ENCODE results near the gene UST. TPM values are rescaled to one million over a fixed set of nuclear protein-coding genes. Genes with fewer than 3 reads are reported as not detected.
"Not testable (repeated sequence)": the region's sequence is repeated elsewhere in the genome, so short reads cannot be mapped to it uniquely, and the experiment has no call there.

Gene UST
- polyA plus RNA-seq, 4 donors: 9.0 to 13.6 (median 11.8) TPM

DNA sequence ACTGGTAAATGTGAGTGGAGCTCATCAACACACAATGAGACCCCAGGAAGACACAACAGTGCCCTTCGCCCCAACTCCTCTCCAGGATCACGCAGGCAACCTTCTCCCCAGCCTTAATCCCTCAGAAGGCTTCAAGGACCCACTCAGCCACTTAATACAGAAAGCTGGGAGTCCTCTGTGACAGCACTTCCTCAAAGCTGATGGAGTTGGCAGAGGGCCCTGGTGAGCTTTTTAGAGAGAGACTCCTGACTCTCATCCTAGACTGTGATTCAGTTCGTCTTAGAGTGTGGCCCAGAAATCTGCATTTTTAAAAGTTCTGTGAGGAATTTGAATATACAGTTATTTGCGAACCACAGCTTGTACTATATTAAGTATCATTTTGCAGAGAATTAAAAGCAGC lies 187.7 kb downstream of the UST start:
- no peak for DNase-seq (ENCODE audit: low read depth in 4 of 4, low spot score in 2 of 4)

DNA sequence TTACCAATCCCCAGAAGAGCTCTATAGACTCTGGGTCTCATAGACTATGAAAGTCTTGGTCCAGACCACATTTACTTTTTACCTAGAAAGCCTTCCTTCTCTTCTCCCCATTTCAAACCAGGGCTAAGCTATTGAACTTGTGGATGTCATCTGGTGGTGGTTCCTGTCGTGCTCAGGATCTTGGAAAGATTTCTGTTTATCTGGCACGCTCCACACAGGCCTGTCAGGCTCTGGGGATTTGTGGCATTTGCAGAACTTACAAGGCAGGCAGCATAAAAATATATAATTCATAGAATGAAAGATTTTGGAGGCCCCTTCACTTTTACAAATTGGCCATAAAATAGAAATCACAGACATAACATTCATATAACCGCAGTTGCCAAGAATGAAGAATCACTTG lies 188.1 kb downstream of the UST start:
- no peak for DNase-seq (ENCODE audit: low read depth in 4 of 4, low spot score in 2 of 4)

DNA sequence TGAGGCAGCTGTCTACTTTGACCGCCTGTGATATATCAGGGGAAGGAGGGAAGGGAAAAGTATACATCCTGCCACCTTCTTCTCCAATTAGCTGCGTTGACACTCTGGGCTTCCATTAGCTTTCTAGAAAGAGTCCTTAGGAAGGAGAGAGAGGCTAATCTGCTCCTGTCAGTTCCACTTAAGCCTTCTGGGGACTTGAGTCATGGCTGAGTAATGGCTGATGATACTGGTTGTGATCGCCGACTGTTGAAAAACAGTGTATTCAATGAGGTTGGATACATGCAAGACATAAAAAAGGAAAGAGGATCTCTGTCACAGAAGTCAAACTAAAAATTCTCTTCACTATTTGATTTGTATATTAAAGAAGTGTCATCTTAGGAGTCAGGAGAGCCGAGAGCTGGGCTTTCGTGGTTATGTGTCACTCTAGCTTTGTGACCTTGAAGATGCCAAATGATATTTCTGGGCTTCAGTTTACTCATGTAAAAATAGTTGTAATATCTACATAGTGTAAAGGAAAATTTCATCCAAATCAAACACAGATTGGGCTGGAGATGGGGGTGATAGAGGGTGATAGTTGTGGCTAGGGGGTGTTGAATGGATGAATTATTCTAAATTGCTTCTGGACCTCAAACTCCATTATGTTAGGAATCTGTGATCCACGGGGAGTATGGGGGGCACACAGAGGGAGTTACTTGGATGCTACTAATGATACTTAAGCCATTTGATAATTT lies 189.0 kb downstream of the UST start:
- no peak for DNase-seq (ENCODE audit: low read depth in 4 of 4, low spot score in 2 of 4)

DNA sequence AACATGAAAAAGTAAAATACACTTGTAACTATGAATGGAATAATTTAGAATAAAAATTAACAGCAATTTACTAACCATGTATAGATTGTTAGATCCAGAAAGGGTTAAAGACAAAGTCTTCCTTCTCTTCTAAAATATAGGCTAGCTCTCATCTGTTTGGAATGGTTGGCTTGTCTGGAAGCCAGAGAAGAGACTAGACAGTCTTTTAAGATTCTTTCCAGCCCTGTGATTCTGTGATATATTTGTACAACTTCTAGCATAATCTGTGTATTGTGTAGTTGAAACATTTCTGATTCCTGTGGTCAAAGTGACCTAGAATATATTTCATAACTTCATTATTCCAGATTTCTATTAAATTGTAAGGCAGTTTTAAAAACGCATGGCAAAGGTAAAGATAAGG lies 196.6 kb downstream of the UST start:
- no peak for DNase-seq (ENCODE audit: low read depth in 4 of 4, low spot score in 2 of 4)

DNA sequence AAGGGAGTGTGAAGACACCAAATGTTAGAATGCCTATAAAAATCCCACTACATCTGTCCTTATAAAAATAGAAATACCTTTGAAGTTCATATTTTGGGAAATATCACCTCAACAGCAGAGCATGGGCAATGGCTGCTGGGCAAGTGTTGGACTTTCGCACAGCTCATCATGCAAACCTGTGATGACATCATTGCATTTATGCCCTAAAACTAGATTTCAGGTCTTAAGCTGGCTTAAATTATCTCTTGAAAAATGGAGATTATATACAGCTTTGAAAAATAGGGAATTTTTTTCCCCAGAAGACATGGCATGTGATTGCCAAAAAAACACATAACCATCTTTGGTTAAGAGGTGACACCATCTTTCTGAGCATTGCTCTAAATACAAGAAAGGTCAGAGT lies 197.8 kb downstream of the UST start:
- DNase-seq (ENCODE audit: low read depth in 4 of 4, low spot score in 2 of 4): no peak

DNA sequence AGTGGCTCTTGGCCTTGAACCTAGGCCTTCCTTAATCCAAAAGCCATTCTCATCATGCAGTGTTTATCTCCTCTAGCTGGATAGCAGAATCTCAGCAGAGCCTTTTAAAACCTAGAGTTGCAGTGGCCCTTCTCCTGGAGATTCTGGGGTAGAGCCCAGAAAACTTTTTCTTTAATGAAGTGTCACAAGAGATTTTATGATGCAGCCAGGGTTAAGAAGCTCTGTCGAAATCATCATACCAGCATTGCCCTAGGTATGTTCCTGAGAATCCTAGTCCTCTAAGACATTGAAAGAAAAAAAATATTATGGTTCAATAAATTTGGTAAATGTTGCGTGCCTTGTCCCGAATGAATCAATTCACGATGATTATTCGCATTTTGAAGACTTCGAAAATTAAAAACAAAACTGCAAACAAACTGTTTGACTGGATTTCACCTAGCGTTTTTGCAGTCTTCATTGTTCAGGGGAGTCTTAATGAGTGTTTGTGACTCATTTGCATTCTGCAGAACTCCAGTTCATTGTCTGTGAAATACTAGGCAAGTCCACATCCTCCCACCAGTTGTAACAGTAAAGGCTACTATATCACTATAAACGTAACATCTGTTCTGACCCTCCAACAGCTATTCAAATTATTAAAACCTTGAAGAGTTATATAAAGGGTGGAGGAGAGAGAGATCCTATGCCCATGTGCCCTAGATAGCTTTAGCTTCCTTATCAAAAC lies 198.6 kb downstream of the UST start:
- no peak for DNase-seq (ENCODE audit: low read depth in 4 of 4, low spot score in 2 of 4)

DNA sequence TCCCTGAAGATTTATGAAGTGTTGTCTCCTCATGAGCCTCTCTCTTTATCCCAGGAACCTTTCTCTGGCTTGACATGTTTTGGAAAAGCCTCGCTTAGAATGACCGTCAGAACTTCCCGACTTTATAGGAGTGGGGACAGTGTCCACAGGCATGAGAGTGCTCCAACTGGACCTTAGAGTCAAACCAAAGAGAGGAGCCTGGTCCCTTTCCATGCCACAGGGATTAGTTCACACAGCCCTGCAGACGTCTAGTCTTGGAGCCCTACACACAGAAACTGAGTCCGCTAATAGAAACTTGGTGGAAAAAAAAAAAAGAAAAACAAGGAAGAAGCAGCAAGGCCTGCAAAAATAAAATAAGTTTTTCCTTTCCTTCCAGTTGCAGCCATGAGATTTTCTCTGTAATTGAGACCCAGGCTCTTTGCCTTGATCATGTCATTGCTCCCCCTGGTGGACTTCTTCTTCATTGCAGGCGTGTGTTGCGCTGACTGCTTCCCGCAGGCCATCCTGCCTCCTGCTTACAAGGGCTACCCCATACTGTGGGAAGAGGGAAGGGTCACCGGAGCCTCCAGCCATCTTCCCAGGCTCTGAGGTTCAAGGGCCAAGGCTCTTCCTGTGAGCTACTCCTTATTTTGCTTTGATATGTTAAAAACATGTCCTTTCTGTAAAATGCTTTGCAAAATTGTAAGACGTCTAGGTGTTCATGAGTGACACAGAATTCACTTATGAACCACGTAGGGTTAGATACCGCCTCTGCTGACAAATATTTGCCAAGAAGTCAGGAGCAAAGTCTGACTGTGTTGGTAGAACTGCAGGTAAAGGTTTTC lies 201.0 kb downstream of the UST start:
- peak in 3 of 4 donors; percentile 74 to 80 (median 77) for DNase-seq (ENCODE audit: low read depth in 4 of 4, low spot score in 2 of 4)

DNA sequence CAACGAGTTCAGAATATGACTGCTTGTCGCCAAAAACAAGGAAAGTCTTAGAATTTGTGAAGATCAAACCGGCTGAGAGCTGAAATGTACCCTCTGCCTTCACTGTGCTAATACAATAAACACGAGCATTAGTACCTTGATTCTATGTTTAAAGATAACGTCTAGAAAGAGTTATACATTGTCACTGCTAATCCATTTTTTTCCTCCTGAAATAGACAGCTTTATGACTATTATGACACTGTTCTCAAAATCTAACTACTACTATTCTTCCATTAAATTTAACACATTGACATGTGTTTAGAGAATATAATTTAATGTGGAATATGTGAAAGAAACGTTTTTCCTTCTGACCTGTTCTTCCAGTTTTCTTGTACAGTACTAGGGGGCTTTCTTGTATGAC lies 204.8 kb downstream of the UST start:
- DNase-seq (ENCODE audit: low read depth in 4 of 4, low spot score in 2 of 4): no peak

DNA sequence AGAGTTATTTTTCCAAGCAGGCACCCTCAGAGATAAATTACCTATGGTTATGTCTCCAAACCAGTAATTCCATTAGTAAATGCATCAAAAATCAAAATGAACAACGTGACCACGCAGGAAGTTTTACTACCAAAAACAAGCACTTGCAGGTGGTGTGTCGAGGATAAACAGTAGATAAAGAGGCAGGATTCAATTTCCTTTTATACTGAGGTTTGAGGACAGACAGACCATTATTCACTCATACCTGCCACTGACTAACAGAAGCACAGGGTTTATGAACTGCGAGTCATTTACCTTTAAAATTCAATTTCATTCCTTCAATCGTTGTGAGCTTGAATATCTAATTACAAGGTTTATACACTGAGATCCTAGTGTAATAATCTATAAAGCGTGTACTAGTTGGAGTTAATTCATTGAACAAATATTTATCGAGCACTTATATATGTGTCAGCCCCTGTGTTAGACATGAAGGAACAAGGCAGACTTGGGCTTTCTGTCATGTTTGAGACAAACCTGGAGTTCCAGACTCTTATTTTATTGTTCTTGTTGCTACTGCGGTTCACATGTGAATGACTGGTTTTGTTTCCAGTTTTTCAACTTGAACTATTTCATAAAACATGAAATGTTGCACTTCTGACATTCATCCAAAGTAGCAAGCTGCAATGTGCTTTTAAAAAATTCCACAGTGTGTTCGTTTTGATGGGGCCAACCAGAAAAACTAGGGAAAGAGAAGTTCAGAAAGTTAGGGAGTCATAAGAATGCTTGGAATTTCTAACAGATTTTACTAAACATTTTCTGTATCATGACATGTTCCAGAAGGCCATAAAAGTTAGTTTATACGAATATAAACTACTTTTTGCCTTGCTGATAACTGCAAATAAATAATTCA lies 205.6 kb downstream of the UST start:
- peak in 1 of 4 donors; percentile 52 for DNase-seq (ENCODE audit: low read depth in 4 of 4, low spot score in 2 of 4)

DNA sequence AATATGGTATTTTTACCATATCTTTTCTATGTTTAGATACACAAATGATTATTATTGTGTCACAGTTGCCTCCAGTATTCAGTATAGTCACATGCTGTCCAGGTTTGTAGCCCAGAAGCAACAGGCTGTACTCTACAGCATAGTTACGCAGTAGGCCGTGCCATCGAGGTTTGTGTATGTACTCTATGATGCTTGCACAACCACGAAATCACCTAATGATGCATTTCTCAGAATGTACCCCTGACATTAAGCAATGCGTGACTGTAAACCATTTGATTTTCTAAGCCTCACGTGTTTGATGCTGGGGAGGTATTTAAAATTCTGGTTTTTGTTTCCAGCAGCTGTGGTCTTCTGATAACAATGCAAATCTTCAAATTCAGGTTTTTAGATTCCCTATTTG lies 207.6 kb downstream of the UST start:
- DNase-seq (ENCODE audit: low read depth in 4 of 4, low spot score in 2 of 4): no peak

DNA sequence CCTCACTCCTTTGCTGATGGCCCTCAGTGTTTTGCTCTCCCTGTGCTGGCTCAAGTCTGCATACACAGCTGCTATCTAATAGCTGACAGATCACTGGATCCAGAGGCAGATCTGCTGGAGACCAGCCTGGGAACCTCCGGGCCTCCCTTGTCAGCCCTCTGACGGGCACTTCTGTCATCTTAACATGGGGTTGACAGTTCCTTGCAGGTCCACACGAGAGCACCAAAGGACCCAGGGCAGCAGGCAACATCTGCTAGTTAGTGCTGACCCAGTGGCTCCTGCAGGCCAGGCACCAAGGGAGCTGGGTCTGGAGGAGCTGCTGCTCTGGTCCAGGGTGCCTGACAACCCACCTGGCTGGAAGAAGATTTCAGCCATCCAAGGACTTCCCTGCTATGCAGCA lies 208.1 kb downstream of the UST start:
- no peak for DNase-seq (ENCODE audit: low read depth in 4 of 4, low spot score in 2 of 4)

DNA sequence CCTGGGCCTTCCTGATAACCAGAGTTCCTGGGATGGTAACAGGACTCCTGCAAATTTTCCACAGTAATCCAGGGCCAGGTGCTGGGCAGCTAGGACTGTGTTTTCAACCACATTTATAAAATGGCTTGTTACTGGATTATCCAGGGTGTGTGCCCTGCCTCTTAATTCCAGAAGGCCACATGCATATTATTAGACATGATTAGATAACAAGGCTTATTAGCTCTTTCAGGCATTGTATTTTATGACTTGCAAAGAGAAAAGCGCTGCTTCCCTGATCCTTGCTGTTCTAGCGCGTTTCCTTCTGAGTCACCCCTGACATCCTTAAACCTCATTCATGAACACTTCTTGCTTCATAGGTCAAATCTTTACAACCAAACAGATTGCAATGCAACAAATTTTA lies 208.6 kb downstream of the UST start:
- no peak for DNase-seq (ENCODE audit: low read depth in 4 of 4, low spot score in 2 of 4)

DNA sequence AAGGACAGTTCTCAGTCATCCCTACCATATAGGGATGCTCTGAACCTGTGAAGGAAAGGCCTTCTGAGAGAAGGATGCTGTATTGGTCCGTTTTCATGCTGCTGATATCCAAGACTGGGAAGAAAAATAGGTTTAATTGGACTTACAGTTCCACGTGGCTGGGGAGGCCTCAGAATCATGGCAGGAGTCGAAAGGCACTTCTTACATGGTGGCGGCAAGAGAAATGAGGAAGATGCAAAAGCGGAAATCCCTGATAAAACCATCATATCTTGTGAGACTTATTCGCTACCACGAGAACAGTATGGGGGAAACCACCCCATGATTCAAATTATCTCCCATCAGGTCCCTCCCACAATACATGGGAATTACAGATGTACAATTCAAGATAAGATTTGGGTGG lies 209.3 kb downstream of the UST start:
- DNase-seq (ENCODE audit: low read depth in 4 of 4, low spot score in 2 of 4): not testable (repeated sequence)

DNA sequence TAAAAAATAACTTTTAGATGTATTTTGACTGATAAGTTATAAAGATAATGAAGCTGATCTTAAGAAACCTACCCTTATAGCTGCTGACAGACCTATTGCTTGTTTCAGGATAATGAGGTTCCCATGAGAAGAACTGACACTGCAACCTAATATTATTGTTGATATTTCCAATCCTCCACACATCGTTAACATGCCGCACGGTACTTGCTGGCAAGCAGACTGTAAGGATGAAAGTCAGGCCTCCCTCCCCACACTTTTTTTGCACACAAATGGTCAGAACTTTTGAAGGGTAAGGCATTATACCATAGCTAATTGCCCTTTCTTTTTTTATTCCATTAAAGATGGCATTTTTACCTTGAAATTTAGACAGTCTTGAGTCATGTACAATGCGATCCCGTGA lies 210.9 kb downstream of the UST start:
- no peak for DNase-seq (ENCODE audit: low read depth in 4 of 4, low spot score in 2 of 4)

DNA sequence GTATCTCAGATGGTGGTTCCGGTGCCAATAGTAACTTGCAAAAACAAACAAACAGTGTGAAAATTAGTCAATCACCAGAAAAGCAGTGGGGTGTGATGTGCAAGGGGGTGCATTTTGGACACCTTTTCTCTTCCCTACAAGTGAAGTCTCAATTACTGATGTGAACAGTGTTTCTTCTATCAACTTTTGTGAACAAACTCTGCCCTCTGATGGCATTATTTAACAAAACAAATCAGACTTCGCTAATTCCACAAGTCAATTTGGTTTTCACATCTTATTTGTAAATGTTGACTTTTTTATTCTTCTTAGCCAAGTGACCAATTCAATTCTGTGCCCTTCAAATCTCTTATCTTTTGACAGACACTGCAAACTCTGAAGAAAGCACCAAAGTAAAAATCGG lies 212.2 kb downstream of the UST start:
- no peak for DNase-seq (ENCODE audit: low read depth in 4 of 4, low spot score in 2 of 4)

DNA sequence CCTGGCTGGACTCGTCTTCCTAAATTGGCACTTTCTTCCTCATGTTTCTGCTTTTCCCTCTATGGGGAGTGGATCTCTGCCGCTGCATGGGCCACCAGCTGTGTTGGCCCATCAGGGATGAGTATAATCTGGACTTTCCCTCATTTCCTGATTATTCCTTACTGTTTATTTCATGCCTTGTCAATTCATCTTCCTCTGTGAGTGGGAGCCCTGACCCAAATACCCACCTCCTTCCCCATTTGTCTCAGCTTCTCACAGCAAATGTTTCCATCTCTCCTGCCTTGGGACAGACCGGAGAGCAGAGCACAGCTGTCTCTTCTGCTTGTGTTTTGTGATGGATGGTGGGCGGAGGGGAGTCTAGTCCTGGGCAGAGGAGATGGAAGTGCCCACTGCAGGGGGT lies 212.7 kb downstream of the UST start:
- no peak for DNase-seq (ENCODE audit: low read depth in 4 of 4, low spot score in 2 of 4)

DNA sequence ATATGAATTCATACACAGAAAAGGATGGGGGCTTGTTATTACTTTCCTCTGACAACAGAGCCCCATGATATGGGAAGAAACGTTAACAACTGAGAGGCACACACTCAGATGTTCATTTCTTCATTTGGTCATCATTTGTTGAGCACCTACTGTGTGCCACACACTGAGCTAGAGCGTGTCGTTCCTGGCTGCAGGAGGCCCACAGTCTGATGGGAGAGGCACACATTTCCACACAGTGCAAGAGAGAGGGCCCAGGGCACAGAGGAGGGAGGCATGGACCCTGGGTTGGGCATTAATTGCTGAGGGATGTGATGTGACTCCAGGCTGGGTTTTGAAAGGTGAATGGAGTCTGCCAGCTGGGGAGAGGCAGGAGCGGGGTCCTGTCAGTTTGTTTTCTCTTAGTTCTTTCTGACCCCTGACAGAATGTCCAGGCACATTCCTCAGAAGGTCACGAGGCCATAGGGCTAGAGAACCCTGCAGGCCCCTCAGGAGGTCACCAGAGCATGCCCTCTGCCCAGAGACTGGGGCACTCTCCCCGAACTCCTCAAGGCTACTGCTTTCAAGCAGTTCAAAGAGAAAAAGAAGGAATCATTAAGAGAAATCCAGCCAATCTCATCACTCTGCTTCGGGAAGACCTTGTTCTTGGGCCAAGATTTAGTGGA lies 216.2 kb downstream of the UST start:
- no peak for DNase-seq (ENCODE audit: low read depth in 4 of 4, low spot score in 2 of 4)

DNA sequence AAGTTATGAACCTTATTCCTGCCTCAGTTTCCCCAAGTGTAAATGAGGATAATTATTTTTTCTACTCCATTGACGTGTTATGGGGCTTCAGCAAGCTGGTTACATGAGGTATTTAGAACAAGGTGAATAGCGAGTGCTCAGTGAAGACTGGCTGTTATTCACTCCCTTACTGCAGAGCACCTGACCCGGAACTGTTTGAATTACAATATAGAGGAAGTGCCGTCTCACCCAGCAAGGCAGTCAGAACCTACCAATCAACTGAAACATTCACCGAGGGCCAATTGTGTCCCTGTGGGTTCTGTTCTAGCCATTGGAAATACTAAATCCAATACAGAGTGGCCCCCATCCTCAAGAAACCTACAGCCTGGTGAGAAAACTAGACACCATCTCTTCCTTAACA lies 216.9 kb downstream of the UST start:
- DNase-seq (ENCODE audit: low read depth in 4 of 4, low spot score in 2 of 4): no peak

DNA sequence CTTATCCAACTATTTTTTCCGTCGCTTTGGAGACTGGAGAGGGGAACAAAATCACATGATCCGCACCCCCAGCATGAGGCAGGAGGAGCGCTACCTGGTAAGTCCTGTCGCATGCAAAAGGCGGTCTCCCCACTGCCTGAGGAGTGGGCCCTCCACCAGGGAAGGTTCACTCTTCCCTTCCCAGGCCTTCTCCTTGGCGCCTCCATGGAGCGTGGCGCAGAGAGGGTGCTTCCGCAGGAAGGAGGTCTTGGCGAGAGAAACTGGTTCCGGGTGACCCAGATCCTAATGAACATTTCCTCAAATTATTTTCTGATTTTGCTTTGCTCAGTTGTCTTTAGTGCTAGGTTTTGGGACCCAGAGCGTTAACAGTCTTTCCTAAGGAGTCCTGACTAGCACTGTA lies 217.6 kb downstream of the UST start:
- no peak for DNase-seq (ENCODE audit: low read depth in 4 of 4, low spot score in 2 of 4)

DNA sequence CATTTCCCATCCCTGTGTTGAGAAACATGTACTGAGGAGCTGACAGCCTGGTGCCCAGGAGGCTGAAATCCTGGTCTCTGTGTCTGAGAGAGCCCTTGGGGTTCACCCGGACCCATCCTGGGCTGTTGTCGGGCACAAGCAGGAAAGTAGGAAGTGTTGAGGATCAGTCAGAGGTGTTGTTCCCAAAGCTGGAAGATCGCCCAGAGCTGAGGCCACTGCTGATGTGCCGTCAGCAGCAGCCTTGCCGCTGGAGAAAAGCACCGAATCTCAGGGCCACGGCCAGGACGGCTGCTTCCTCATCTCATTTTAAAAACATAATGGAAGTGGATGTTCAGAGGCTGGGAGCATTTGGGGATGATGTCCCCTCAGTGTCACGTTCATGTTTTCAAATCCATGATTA lies 218.5 kb downstream of the UST start:
- no peak for DNase-seq (ENCODE audit: low read depth in 4 of 4, low spot score in 2 of 4)

Data from left renal cortex interstitium (tissue), 4 donors.